ENCODE measurements around the gene B9D1. TPM values are rescaled to one million over a fixed set of nuclear protein-coding genes. Genes with fewer than 3 reads are reported as not detected.
A peak's percentile ranks its signal among the peaks of the same experiment; 100 is the strongest.

The B9D1 gene
- total and polyA plus RNA-seq, 9 of the 15 experiments (the other 6 are each of a cell fraction or from before 2014, with no cell fraction given) = 8.9 to 28.0 (median 17.9) TPM

DNA sequence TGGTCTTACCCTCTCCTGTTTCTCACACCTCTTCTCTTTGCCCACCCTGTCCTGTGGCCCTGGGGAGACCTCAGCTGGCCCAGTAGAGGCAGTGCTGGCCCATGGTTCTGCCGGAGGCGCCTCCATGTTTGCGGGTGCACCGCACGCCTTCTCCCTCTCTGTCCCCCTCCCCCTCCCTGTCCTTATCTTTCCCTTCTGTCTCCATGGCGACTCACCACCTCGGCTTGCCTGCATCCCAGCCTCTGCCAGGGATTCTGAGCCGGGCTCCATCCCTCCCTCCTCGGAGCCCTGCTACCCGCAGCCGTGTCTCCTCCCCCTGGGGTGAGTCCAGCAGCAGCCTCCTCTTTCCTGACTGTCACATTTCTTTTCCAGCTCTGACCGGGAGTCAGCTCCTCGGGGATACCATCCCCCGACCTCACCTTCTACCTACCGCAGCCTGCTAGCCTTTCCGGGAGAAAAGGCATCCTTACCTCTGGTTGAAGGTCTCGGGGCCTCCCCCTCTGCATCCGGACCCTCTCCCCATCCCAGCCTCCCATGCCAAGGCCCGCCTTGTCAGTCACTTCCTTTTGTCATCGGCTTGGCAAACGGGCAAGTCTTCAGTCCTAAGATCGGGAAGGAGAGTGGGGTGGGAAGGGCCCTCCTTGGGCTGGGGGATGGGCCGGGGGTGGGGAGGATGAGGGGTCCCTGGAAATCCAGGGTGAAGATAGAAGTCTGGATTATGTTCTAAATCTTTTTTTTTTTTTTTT lies 48.5 kb upstream of the B9D1 start, which contains the start of gene RNF112 (continued):
- TF ChIP-seq MNT (conservative IDR thresholded peaks at IDR 0.05) = no peak
- no peak for TF ChIP-seq MYBL2 (IDR thresholded peaks at IDR 0.05; ENCODE audit: low read depth)
- TF ChIP-seq MYBL2 (CRISPR knock-in tag; IDR thresholded peaks at IDR 0.05; ENCODE audit: borderline replicate concordance) = no peak
- no peak for TF ChIP-seq DDX20 (tag; IDR thresholded peaks at IDR 0.05; ENCODE audit: low read depth)
- TF ChIP-seq ERF (CRISPR knock-in tag; IDR thresholded peaks at IDR 0.05) = no peak
- peak in 1 of 2 experiments; percentile 23; a peak in 1 of 4 replicates for TF ChIP-seq RCOR1 (IDR thresholded peaks at IDR 0.05; ENCODE audit: borderline replicate concordance in 1 of 2, low read depth in 2 of 2, low read length in 2 of 2)
- TF ChIP-seq, protein P1, sequence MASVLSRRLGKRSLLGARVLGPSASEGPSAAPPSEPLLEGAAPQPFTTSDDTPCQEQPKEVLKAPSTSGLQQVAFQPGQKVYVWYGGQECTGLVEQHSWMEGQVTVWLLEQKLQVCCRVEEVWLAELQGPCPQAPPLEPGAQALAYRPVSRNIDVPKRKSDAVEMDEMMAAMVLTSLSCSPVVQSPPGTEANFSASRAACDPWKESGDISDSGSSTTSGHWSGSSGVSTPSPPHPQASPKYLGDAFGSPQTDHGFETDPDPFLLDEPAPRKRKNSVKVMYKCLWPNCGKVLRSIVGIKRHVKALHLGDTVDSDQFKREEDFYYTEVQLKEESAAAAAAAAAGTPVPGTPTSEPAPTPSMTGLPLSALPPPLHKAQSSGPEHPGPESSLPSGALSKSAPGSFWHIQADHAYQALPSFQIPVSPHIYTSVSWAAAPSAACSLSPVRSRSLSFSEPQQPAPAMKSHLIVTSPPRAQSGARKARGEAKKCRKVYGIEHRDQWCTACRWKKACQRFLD (CRISPR knock-in tag; IDR thresholded peaks at IDR 0.05) = no peak
- TF ChIP-seq ARID4B (CRISPR knock-in tag; IDR thresholded peaks at IDR 0.05) = no peak
- no peak for TF ChIP-seq EWSR1 (IDR thresholded peaks at IDR 0.05; ENCODE audit: borderline replicate concordance, low read depth, partially characterized antibody)
- TF ChIP-seq MXI1 (IDR thresholded peaks at IDR 0.05; ENCODE audit: low read depth, low read length) = no peak
- TF ChIP-seq TGIF2 (CRISPR knock-in tag; IDR thresholded peaks at IDR 0.05) = no peak
- peak; percentile 76 for TF ChIP-seq RFX1 (IDR thresholded peaks at IDR 0.05)
- no peak for TF ChIP-seq ZNF175 (CRISPR knock-in tag; IDR thresholded peaks at IDR 0.05; ENCODE audit: low read depth)
- no peak for TF ChIP-seq ZFP30 (CRISPR knock-in tag; IDR thresholded peaks at IDR 0.05; ENCODE audit: borderline replicate concordance)

Data from K562 (cell line).